AG20443 (cell line): Measurements from ENCODE around the gene TAS1R3.
A peak's percentile ranks its signal among the peaks of the same experiment; 100 is the strongest.
"Not testable (repeated sequence)": the region's sequence is repeated elsewhere in the genome, so short reads cannot be mapped to it uniquely, and the experiment has no call there.

ENCODE experiments used
- DNase-seq: peaks from one replicate; pipeline ENCODE4 v3.0.0; 2012; ENCODE audit warnings: low spot score, mixed read lengths

The TAS1R3 gene

GRCh38 chr1:1354271-1355247 lies 23.5 kb downstream of the TAS1R3 start:
- no peak for DNase-seq

- peak; percentile 35 for DNase-seq
These were observed 24.3 kb downstream of the TAS1R3 start for GRCh38 chr1:1355416-1355815.

- DNase-seq: no peak
These were observed 25.2 kb downstream of the TAS1R3 start for GRCh38 chr1:1356166-1356795.

- no peak for DNase-seq
These were observed 25.8 kb downstream of the TAS1R3 start for GRCh38 chr1:1356796-1357401.

GRCh38 chr1:1357871-1358432 lies 26.9 kb downstream of the TAS1R3 start:
- DNase-seq: peak; percentile 39

- DNase-seq: peak; percentile 89
These were observed 27.6 kb downstream of the TAS1R3 start, which contains the start of gene MXRA8 for GRCh38 chr1:1358433-1359271. TSS of gene MXRA8 (minus strand) at chr1:1358555. CDS start at chr1:1358504, 51 bp downstream.

GRCh38 chr1:1359308-1359663 lies 28.2 kb downstream of the TAS1R3 start:
- peak; percentile 52 for DNase-seq

- DNase-seq: peak; percentile 69
These were observed 28.8 kb downstream of the TAS1R3 start for GRCh38 chr1:1359664-1360468.

- DNase-seq: peak; percentile 93
These were observed 29.6 kb downstream of the TAS1R3 start for GRCh38 chr1:1360506-1361169.

GRCh38 chr1:1361233-1361981 lies 30.3 kb downstream of the TAS1R3 start:
- DNase-seq: no peak

GRCh38 chr1:1361982-1362423 lies 30.9 kb downstream of the TAS1R3 start:
- peak; percentile 85 for DNase-seq

GRCh38 chr1:1364266-1364665 lies 33.2 kb downstream of the TAS1R3 start:
- no peak for DNase-seq

- DNase-seq: no peak
These were observed 35.0 kb downstream of the TAS1R3 start for GRCh38 chr1:1365875-1366698.

- DNase-seq: no peak
These were observed 35.6 kb downstream of the TAS1R3 start for GRCh38 chr1:1366699-1367066.

GRCh38 chr1:1367315-1367714 lies 36.2 kb downstream of the TAS1R3 start:
- no peak for DNase-seq

GRCh38 chr1:1370094-1370493 lies 39.0 kb downstream of the TAS1R3 start:
- DNase-seq: not testable (repeated sequence)

GRCh38 chr1:1370771-1371300 lies 39.8 kb downstream of the TAS1R3 start:
- no peak for DNase-seq

- DNase-seq: peak; percentile 41
These were observed 40.3 kb downstream of the TAS1R3 start for GRCh38 chr1:1371364-1371745.
